K562 (cell line): Measurements from ENCODE around the gene ARHGEF40. TPM values are rescaled to one million over a fixed set of nuclear protein-coding genes. Genes with fewer than 3 reads are reported as not detected.
A peak's percentile ranks its signal among the peaks of the same experiment; 100 is the strongest.

Experiments used
- AFF1 ChIP-seq, 2 experiments: fragments of 450-650 bp; IDR thresholded peaks; 2 replicates each; pipeline ENCODE4 v1.6.1; 2018; ENCODE audit warnings: mild to moderate bottlenecking in 2 of 2, low read depth in 1 of 2; ENCODE audit not compliant: partially characterized antibody in 2 of 2
- IRF1 ChIP-seq: sonication (generic); formaldehyde crosslinking; IDR thresholded peaks from 2 replicates; pipeline ENCODE4 v1.8.0; 2022; ENCODE audit warnings: missing genetic modification reagents, mild to moderate bottlenecking, borderline replicate concordance
- MTF1 ChIP-seq: fragments of 250-450 bp; sonication (Bioruptor Pico); IDR thresholded peaks from 2 replicates; pipeline ENCODE4 v1.9.0; 2021; ENCODE audit warnings: moderate library complexity, mild to moderate bottlenecking, inconsistent platforms, borderline replicate concordance
- ZNF143 ChIP-seq: sonication (generic); formaldehyde crosslinking; IDR thresholded peaks from 2 replicates; pipeline ENCODE4 v1.9.0; 2022; ENCODE audit warnings: mild to moderate bottlenecking, missing genetic modification reagents
- polyA plus RNA-seq, 8 experiments: library from polyadenylated mRNA; depleted of rRNA in 4 of 8; stranded (reverse) in 5 of 8; unstranded in 3 of 8; fragments of >200 nt; fragmentation: Nextera tagmentation in 2 of 8; fragmentation: Illumina TruSeq in 1 of 8; extraction: Ambion mirVana in 2 of 8; extraction: Trizol in 1 of 8; gene quantifications; 2 replicates each; pipeline versions ENCODE4 v1.2.1 to v1.2.3, GENCODE V29; 2011 to 2014; ENCODE audit warnings: inconsistent platforms in 1 of 8, missing spikeins in 1 of 8
- total RNA-seq, 7 experiments: library from RNA; depleted of rRNA in 6 of 7; stranded (reverse); fragments of >200 nt in 6 of 7; fragmentation: Illumina TruSeq in 2 of 7; extraction: Trizol in 2 of 7; gene quantifications; 2 replicates each; pipeline versions ENCODE4 v1.2.1 to v1.2.3, GENCODE V29; 2011 to 2021; ENCODE audit warnings: low replicate concordance in 1 of 7

ARHGEF40 gene
- total and polyA plus RNA-seq, 9 of the 15 experiments (the other 6 are each of a cell fraction or from before 2014, with no cell fraction given) = 0.42 to 6.3 (median 3.8) TPM

GRCh38 chr14:21103411-21103709, 33.3 kb downstream of the ARHGEF40 start (continued):
- TF ChIP-seq AFF1 (IDR thresholded peaks at IDR 0.05; ENCODE audit: low read depth in 1 of 2, partially characterized antibody in 2 of 2) (peak in 1 of 2 experiments; percentile 85), IRF1 (no peak), ZNF143 (peak; percentile 95), MTF1 (CRISPR knock-in tag) (no peak)
- TF ChIP-seq, all 486 proteins: peak for 21
